K562 (cell line): ENCODE results near the gene TMEM114. TPM values are rescaled to one million over a fixed set of nuclear protein-coding genes. Genes with fewer than 3 reads are reported as not detected.

ENCODE experiments used
- C11orf30 ChIP-seq: fragments of 450-650 bp; IDR thresholded peaks from 2 replicates; pipeline ENCODE4 v1.6.1; 2016; ENCODE audit warnings: low read depth, mild to moderate bottlenecking
- DLX4 ChIP-seq: fragments of 250-450 bp; sonication (Bioruptor Pico); IDR thresholded peaks from 2 replicates; pipeline ENCODE4 v1.6.1; 2021; ENCODE audit warnings: mild to moderate bottlenecking
- E2F4 ChIP-seq: sonication (generic); formaldehyde crosslinking; IDR thresholded peaks from 2 replicates; pipeline ENCODE4 v1.8.0; 2022; ENCODE audit warnings: mild to moderate bottlenecking, low read depth, missing genetic modification reagents
- EGR1 ChIP-seq: fragments of 450-650 bp; conservative IDR thresholded peaks from 2 replicates; pipeline ENCODE4 v1.6.1; 2017; ENCODE audit warnings: mild to moderate bottlenecking
- FOSL1 ChIP-seq: fragments of 200-800 bp; sonication (Bioruptor generic); conservative IDR thresholded peaks from 2 replicates; pipeline ENCODE4 v1.6.1; 2016; ENCODE audit warnings: missing genetic modification characterization, missing compliant biosample characterization
- FOXA3 ChIP-seq, 2 experiments: fragments of 450-650 bp in 1 of 2; sonication (generic) in 1 of 2; formaldehyde crosslinking; IDR thresholded peaks in 1 of 2; conservative IDR thresholded peaks in 1 of 2; 2 replicates each; pipeline versions ENCODE4 v1.4.0 to v1.8.0; 2020 to 2022; ENCODE audit warnings: mild to moderate bottlenecking in 2 of 2, missing genetic modification reagents in 1 of 2
- GABPB1 ChIP-seq: sonication (generic); formaldehyde crosslinking; IDR thresholded peaks from 2 replicates; pipeline ENCODE4 v1.8.0; 2022; ENCODE audit warnings: mild to moderate bottlenecking, missing genetic modification reagents
- HDAC8 ChIP-seq: fragments of 450-650 bp; IDR thresholded peaks from 2 replicates; pipeline ENCODE4 v1.6.1; 2016; ENCODE audit warnings: mild to moderate bottlenecking, missing genetic modification characterization, moderate library complexity, missing compliant biosample characterization
- HINFP ChIP-seq: fragments of 450-650 bp; conservative IDR thresholded peaks from 2 replicates; pipeline ENCODE4 v1.6.1; 2016; ENCODE audit warnings: missing genetic modification characterization, low read depth, mild to moderate bottlenecking, control low read depth, missing compliant biosample characterization
- HMGN3 ChIP-seq: IDR thresholded peaks from 2 replicates; pipeline ENCODE4 v1.6.1; 2011; ENCODE audit warnings: borderline replicate concordance, low read depth, mild to moderate bottlenecking, mixed read lengths, low read length; ENCODE audit not compliant: insufficient read length; ENCODE audit errors: extremely low read depth
- IRF2 ChIP-seq: sonication (generic); formaldehyde crosslinking; IDR thresholded peaks from 2 replicates; pipeline ENCODE4 v1.8.1; 2022; ENCODE audit warnings: mild to moderate bottlenecking, missing genetic modification reagents
- MECOM ChIP-seq: fragments of 250-450 bp; sonication (Bioruptor Pico); IDR thresholded peaks from 2 replicates; pipeline ENCODE4 v1.8.0; 2022; ENCODE audit warnings: inconsistent platforms
- NCOA6 ChIP-seq: fragments of 450-650 bp; IDR thresholded peaks from 2 replicates; pipeline ENCODE4 v1.6.1; 2017; ENCODE audit warnings: mild to moderate bottlenecking
- PHF21A ChIP-seq: fragments of 450-650 bp; IDR thresholded peaks from 2 replicates; pipeline ENCODE4 v1.6.1; 2017; ENCODE audit warnings: low read depth, borderline replicate concordance
- POLR2H ChIP-seq: IDR thresholded peaks from 2 replicates; pipeline ENCODE4 v1.6.1; 2016; ENCODE audit warnings: missing genetic modification characterization, low read depth, mild to moderate bottlenecking, control low read depth, missing compliant biosample characterization, moderate library complexity
- THAP12 ChIP-seq: fragments of 250-450 bp; sonication (Bioruptor Pico); IDR thresholded peaks from 2 replicates; pipeline ENCODE4 v1.9.0; 2021; ENCODE audit warnings: mild to moderate bottlenecking, inconsistent platforms
- ZBTB17 ChIP-seq: fragments of 450-650 bp; formaldehyde crosslinking; IDR thresholded peaks from 2 replicates; pipeline ENCODE4 v1.4.0; 2020; ENCODE audit warnings: mild to moderate bottlenecking
- ZNF134 ChIP-seq: fragments of 250-450 bp; sonication (Bioruptor Pico); conservative IDR thresholded peaks from 2 replicates; pipeline ENCODE4 v1.4.0; 2020
- ZNF143 ChIP-seq: sonication (generic); formaldehyde crosslinking; IDR thresholded peaks from 2 replicates; pipeline ENCODE4 v1.9.0; 2022; ENCODE audit warnings: mild to moderate bottlenecking, missing genetic modification reagents
- ZNF740 ChIP-seq, 3 experiments: fragments of 200-800 bp in 1 of 3; sonication (Bioruptor generic) in 1 of 3; sonication (generic) in 1 of 3; formaldehyde crosslinking in 1 of 3; IDR thresholded peaks; 2 replicates each; pipeline versions ENCODE4 v1.6.1 to v1.8.0; 2016 to 2022; ENCODE audit warnings: mild to moderate bottlenecking in 2 of 3, missing compliant biosample characterization in 2 of 3, missing genetic modification characterization in 2 of 3, missing genetic modification reagents in 1 of 3
- ZNF766 ChIP-seq: fragments of 200-800 bp; sonication (Bioruptor generic); conservative IDR thresholded peaks from 2 replicates; pipeline ENCODE4 v1.6.1; 2016; ENCODE audit warnings: missing genetic modification characterization, missing compliant biosample characterization
- polyA plus RNA-seq, 8 experiments: library from polyadenylated mRNA; depleted of rRNA in 4 of 8; stranded (reverse) in 5 of 8; unstranded in 3 of 8; fragments of >200 nt; fragmentation: Nextera tagmentation in 2 of 8; fragmentation: Illumina TruSeq in 1 of 8; extraction: Ambion mirVana in 2 of 8; extraction: Trizol in 1 of 8; gene quantifications; 2 replicates each; pipeline versions ENCODE4 v1.2.1 to v1.2.3, GENCODE V29; 2011 to 2014; ENCODE audit warnings: inconsistent platforms in 1 of 8, missing spikeins in 1 of 8
- total RNA-seq, 7 experiments: library from RNA; depleted of rRNA in 6 of 7; stranded (reverse); fragments of >200 nt in 6 of 7; fragmentation: Illumina TruSeq in 2 of 7; extraction: Trizol in 2 of 7; gene quantifications; 2 replicates each; pipeline versions ENCODE4 v1.2.1 to v1.2.3, GENCODE V29; 2011 to 2021; ENCODE audit warnings: low replicate concordance in 1 of 7

TMEM114 gene
- total and polyA plus RNA-seq, 9 of the 15 experiments (the other 6 are each of a cell fraction or from before 2014, with no cell fraction given), result not detected

GRCh38 chr16:8594149-8594666, 3.9 kb upstream of the TMEM114 start (continued):
- no peak for TF ChIP-seq E2F4 (CRISPR knock-in tag)
- 0 out of 2 replicates have a peak, but pooled peaks have one; percentile 41 for TF ChIP-seq ZBTB17
- no peak for TF ChIP-seq NCOA6
- peak; percentile 68; the same call in 1 of the 2 replicates for TF ChIP-seq ZNF766 (CRISPR knock-in tag)
- peak; percentile 54 for TF ChIP-seq HMGN3
- peak; percentile 33; the same call in 1 of the 2 replicates for TF ChIP-seq C11orf30
- peak; percentile 47; the same call in 1 of the 2 replicates for TF ChIP-seq ZNF134 (CRISPR knock-in tag)
- TF ChIP-seq HDAC8 (tag), result no peak
- no peak for TF ChIP-seq ZNF143 (CRISPR knock-in tag)
- TF ChIP-seq DLX4, result no peak
- no peak for TF ChIP-seq GABPB1 (CRISPR knock-in tag)
- TF ChIP-seq HINFP (tag), result no peak
- no peak for TF ChIP-seq PHF21A
- TF ChIP-seq MECOM (CRISPR knock-in tag), result peak; percentile 77; the same call in 1 of the 2 replicates
- TF ChIP-seq THAP12 (CRISPR knock-in tag), result no peak
- TF ChIP-seq FOXA3 (CRISPR knock-in tag; conservative IDR thresholded peaks at IDR 0.05 in 1 of 2, IDR thresholded peaks at IDR 0.05 in 1 of 2), result no peak
- TF ChIP-seq POLR2H (tag), result no peak
- no peak for TF ChIP-seq EGR1
- no peak for TF ChIP-seq IRF2 (CRISPR knock-in tag)
- peak; percentile 71 for TF ChIP-seq FOSL1 (tag)
- 0 out of 2 replicates have a peak, but pooled peaks have one; percentile 42 for TF ChIP-seq ZNF740 (CRISPR knock-in tag; IDR thresholded peaks at IDR 0.05)
- no peak for TF ChIP-seq ZNF740 (tag; IDR thresholded peaks at IDR 0.05)
